GM19455 (cell line): ENCODE results near the gene PLRG1.

ENCODE experiments used
- ATAC-seq: cut with Tn5 transposase; IDR thresholded peaks from one replicate; pipeline ENCODE4 v1.9.1; 2021; ENCODE audit not compliant: unreplicated experiment

PLRG1 gene

DNA sequence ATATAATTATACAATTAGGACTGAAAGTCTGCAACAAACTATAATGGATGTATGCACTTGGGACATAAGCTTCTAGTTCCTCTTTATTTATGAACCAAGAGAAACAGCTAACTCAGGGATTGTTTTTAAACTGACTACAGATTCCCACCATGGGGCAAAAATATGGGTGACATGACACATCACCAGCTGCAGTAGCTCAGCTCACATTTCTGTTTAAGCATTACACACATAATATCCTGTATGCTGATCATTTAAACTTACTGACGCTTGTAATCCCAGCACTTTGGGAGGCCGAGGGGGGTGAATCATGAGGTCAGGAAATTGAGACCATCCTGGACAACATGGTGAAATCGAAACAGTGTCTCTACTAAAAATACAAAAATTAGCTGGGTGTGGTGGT, 24.1 kb upstream of the PLRG1 start:
- ATAC-seq, result no peak

DNA sequence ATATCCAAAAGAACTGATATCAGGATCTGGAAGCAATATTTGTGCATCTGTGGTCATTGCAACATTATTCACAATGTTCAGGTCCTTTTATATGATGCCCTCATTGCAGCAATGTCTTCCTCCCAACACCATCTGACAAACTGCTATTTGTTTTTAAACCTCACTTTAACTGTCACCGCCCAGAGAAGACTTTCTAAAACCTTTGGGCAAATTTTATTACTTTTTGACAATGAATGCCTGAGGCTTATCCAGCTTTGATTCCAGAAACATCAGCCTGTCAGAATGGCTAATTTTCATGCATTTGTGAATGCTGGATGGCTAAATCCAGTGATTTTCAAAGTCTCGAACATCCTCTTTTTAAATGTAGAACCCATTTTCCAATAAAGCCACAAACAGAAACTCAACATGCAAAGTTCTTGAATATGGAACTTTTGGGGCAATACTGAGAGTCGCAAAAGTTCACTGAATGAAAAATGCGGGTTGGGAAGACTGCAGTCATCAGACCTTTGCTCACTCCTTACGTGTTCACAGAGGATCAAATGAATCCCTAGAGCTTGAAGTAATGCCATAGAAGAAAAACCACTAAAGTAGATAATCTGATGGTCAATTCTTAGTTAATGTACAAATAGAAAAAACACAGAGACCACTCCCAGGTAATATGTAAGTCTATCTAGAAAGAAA, 23.1 kb upstream of the PLRG1 start:
- no peak for ATAC-seq

DNA sequence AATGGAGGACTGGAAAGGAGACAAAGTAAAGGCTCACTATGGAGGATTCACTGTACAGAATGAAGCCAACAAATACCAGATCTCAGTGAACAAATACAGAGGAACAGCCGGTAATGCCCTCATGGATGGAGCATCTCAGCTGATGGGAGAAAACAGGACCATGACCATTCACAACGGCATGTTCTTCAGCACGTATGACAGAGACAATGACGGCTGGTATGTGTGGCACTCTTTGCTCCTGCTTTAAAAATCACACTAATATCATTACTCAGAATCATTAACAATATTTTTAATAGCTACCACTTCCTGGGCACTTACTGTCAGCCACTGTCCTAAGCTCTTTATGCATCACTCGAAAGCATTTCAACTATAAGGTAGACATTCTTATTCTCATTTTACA, 19.4 kb upstream of the PLRG1 start:
- ATAC-seq, result no peak

DNA sequence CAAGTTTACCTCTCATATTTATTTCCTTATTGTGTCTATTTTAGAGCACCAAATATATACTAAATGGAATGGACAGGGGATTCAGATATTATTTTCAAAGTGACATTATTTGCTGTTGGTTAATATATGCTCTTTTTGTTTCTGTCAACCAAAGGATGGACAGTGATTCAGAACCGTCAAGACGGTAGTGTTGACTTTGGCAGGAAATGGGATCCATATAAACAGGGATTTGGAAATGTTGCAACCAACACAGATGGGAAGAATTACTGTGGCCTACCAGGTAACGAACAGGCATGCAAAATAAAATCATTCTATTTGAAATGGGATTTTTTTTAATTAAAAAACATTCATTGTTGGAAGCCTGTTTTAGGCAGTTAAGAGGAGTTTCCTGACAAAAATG, 18.8 kb upstream of the PLRG1 start:
- ATAC-seq, result no peak

DNA sequence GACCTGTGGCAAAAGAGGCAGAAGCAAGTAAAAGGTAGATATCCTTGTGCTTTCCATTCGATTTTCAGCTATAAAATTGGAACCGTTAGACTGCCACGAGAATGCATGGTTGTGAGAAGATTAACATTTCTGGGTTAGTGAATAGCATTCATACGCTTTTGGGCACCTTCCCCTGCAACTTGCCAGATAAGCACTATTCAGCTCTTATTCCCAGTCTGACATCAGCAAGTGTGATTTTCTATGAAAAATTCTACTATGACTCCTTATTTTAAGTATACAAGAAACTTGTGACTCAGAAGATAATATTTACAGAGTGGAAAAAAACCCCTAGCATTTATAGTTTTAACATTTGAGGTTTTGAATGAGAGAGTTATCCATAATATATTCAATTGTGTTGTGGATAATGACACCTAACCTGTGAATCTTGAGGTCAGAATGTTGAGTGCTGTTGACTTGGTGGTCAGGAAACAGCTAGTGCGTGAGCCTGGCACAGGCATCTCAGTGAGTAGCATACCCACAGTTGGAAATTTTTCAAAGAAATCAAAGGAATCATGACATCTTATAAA, 16.5 kb upstream of the PLRG1 start:
- ATAC-seq, result no peak

DNA sequence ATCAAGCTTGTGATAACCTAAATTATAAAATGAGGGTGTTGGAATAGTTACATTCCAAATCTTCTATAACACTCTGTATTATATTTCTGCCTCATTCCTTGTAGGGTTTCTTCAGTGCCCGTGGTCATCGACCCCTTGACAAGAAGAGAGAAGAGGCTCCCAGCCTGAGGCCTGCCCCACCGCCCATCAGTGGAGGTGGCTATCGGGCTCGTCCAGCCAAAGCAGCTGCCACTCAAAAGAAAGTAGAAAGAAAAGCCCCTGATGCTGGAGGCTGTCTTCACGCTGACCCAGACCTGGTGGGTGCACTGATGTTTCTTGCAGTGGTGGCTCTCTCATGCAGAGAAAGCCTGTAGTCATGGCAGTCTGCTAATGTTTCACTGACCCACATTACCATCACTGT, 15.5 kb upstream of the PLRG1 start:
- no peak for ATAC-seq

DNA sequence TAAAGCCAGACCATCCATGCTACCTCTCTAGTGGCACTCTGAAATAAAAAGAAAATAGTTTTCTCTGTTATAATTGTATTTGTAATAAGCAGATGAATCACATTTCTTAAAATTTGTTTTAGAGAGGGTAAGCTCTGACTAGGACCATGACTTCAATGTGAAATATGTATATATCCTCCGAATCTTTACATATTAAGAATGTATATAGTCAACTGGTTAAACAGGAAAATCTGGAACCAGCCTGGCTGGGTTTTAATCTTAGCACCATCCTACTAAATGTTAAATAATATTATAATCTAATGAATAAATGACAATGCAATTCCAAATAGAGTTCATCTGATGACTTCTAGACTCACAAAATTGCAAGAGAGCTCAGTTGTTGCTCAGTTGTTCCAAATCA, 14.1 kb upstream of the PLRG1 start:
- ATAC-seq, result no peak

DNA sequence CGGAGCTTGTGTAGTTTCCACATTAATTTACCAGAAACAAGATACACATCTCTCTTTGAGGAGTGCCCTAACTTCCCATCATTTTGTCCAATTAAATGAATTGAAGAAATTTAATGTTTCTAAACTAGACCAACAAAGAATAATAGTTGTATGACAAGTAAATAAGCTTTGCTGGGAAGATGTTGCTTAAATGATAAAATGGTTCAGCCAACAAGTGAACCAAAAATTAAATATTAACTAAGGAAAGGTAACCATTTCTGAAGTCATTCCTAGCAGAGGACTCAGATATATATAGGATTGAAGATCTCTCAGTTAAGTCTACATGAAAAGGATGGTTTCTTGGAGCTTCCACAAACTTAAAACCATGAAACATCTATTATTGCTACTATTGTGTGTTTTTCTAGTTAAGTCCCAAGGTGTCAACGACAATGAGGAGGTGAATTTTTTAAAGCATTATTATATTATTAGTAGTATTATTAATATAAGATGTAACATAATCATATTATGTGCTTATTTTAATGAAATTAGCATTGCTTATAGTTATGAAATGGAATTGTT, 12.6 kb upstream of the PLRG1 start, which contains the start of gene FGB:
FGB (plus strand) TSS at position 315 of the 558 bp plus-strand sequence; CDS start at position 323, 8 bp downstream.
- no peak for ATAC-seq

DNA sequence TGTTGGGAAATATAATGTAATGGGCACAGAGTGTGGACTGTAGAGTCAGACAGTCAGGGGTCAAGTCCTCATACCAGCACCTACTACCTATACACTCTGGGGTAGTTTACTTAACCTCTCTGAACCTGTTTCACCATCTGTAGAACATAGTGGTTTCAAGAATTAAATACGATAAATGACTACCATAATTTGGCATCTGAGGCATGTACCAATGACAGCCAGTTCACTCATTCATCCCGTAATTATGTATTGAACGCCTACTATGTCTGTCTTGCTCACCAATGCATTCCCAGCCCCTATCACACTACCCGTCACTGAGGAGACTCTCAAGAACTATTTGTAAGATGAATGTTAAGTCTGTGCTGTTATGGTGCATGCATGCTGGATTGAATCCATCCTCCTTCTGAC, 10.6 kb upstream of the PLRG1 start:
- no peak for ATAC-seq

DNA sequence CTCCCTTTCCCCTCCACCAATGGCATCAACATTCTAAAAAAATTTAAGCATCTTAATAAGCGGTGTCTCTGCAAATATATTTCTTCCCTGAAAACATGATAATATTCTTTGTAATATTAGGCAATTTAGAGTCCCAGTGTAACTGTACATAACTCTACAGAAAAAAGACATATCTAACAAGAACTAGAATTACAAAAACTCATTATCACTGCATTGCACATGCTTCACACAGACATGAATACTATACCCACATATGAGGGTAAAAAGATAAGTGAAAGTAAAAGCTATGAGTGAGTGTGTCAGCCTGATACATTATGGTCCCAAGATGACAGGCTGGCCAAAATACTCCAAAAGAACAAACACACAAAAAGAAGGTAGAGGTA, 10.2 kb upstream of the PLRG1 start:
- no peak for ATAC-seq

DNA sequence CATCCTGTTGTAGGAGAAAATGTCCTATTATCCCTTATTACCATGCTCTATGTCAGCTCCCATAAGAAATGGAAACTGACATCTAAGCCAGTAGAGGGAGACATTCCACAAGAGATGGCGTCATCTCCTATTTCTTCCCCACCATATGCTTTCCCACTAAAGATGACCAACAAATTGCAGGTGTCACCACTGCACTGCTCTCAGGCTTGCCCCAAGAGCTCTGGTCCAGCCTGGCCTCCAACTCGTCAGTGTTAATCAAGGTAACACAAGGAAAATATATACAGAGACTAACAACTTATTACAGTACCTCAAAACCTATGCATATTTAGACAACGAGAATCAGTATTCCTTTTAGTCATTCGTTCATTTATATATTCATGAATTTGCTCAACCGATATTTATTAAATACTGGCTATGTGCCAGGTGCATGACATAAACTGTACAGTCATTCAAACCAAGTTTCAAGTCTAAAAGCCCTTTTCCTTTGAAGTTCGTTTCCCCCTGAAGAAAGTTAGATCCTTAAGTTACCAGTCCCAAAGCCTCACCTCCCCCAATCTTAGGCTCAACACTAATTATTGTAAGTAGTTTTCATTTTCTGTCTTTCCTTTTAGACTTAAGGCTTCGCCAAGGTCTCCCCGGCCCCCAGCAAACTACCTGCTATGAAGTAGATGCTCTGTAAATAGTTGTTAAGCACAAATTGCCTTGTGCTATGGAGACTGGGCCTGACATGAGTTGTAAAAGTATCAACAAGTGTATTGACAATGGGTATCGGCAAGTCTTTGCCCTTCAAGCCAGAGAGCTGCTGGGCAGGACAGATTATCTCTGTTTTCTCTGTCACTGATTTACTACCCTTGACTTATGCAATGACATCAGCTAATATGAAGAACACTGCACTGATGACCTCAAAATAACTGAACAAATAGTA, 9.6 kb upstream of the PLRG1 start:
- peak; percentile 85 for ATAC-seq

DNA sequence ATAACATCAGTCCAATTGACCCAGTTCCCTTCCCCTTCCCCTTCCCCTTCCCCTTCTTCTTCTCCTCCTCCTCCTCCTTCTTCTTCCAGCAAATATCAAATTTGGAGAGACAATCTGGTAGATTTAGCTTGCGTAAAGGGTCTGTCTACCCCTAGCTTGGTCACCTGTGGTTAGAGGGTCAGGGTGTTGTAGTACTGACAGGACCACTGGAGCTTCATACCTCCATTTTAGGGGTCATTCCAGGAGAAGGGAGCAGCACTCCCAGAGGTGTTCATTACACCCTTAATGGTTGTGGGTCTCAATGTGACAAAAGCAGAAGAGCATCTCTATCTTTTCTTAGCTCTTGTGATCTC, 8.9 kb upstream of the PLRG1 start:
- ATAC-seq, result peak; percentile 13

DNA sequence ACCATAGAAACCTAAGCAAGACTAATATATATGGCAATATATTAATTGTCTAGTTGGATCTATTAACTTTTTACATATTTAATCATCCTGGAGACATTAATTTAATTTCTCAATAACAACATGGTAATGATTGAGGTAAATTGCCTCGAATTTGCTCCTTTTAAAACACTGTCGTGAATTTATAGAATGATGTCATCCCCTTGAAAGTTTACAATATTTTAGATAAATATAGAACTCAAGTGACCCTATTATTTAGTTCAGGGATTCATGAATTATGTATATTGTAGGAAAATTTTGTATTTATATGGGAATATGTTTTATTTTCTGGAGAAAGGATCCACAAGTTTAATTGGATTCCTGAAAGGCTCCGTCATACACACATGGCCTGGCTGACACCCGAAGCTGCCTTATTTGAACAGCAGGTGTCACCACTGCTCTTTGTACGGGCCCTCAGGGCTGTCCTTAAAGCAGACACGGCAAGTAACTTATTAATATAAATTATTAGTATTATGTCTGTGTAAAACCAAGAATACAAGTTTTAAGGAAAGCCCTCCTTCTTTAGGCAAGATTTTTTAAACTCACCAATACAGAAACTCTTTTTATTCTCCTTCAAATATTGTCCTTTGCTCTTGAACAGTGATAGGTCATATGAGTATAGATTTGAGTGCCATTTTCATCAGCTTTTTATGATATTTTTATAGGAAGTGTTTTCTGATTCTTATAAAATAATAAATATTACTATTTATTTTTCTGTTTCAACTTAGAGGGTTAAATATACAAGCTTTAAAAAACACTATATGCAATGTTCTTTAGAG, 1.9 kb upstream of the PLRG1 start:
- ATAC-seq, result peak; percentile 51

DNA sequence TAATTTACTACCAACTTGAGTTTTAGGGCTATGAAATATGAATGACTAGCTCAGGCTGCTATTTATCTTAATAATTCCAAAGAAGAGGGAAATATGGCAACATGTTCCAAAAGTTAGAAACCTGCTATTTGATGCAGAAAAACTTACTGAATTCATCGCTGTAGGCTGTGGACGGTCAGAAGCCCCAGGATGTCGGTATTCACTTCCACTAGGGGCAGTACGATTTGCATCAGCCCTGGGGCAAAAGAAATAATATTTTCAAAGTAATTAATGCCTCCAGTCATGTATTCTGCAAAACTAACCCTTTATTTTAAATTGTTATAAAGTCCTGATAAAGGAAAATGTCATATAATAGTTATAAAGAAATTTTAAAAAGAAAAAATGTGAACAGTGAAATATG, 4.5 kb downstream of the PLRG1 start:
- ATAC-seq, result no peak

DNA sequence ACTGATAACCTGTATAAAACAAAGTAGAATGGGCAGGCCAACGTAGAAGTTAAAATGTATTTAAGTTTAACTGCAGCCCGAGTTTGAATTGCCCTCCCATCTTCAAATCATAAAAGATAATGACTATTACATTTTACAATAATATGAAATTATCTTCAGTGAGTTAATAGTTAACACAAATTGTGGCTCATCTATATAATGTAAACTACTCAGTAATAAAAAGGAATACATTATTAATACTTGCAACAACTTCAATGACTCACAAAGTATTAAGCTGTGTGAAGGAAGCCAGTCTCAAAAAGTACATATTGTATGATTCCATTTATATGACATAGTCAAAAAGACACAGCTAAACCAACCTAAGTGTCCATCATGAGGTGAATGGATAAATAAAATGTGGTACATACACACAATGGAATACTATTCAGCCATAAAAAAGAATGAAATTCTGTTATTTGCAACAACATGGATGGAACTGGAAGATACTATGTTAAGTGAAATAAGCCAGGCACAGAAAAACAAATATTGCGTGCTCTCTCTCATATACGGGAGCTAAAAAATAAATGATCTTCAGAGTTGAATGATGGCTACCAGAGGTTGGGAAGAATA, 7.8 kb downstream of the PLRG1 start:
- ATAC-seq, result no peak

DNA sequence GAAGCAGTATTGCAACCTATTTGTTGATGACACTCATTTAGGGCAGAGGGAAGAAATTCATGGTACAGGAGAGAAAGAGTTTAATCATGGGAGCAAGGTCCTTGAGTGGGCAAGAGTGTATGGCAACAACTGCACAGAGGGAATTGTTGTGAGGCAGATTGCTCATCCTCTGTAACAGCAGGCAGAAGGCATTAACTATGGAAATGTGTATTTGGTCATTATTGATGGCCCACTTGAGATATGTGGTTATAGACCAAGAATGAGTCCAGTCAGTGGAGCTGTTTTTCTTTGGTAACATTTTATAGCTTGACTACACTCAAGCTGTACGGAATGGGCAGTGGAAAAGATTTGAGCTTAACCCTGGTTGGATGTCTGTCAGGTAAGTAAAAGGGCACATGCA, 15.9 kb downstream of the PLRG1 start:
- no peak for ATAC-seq

DNA sequence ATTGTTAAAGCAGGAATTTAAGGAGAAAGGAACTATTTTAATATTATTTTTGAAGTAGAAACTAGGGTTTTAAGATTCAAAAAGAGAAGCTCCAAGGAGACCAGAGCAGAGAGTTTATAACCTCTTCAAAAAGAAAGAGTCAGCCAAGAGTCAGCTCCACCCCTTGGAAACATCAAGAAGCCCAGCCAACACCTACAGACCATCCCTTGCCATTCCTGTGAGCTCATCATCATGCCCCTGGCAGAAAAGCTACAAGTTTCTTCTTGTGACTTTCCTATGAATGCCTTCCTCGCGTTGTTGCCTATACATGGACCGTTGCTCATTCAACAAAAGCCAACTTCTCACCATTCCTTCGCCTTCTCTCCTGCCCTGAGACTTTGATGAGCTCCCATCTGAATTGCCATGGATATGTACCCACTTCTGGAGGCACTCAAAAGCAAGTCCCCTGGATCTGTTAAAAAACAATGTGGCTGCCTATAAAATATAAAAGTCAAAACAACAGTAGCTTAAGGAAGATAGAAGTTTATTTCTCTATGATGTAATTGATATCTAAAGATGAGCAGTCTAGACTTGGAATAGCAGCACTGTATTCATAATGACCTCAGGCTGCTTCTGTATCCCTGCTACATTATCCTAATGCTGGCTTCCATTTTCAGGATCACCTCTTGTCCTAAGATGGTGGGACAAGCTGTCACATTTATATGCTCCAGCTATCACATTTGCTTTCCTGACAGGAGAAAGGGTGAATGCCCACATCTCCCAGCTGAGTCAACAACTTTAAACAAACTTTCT, 20.3 kb downstream of the PLRG1 start:
- ATAC-seq, result no peak

DNA sequence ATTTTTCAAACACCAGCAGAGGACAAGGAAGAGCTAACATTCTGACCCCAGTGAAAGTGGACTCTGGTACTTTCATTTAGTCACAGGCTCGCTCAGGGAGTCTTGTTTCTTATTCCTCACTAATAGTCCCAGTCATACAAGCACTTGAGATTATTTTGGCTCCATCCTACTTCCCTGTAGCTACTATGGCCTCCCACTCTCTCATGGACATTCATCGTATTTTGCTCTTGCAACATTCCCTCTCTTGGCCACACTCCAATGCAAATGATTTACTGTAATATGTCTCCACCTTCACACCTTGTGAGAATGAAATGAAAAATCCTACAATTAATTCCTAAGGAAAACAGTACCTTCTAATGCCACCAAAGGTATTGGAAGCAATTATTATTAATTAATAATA, 21.3 kb downstream of the PLRG1 start:
- no peak for ATAC-seq

DNA sequence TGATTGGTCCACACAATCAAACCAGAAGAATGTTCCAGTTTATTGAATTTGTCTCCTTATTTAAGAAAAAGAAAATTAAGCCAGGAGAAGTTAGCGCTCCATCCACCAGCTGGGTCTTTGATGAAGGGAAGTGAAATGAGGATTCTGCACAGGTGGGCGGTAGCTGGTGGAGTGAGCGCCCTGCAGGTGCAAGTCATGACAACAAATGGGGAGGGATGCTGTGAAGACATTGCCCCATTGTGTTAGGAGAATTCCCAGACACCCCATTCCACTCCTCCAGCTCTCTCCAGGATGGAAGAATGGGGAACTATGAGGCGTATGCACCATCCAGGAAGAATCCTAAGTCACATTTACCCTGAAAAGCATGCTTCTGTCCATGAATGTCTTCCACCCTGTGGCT, 22.9 kb downstream of the PLRG1 start:
- ATAC-seq, result no peak

DNA sequence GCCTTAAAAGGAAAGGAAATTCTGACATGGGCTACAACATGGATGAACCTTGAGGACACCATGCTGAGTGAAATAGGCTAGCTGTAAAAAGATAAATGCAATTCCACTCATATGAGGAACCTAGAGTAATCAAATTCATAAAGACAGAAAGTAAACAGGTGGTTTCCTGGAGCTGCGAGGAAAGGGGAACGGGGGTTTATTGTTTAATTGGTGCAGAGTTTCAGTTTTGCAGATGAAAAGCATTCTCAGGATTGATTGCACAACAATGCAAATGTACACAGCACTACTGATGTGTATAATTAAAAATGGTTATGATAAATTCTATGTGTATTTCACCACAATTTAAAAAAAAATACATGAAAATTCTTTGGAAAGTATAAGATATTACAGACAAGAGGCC, 24.0 kb downstream of the PLRG1 start:
- no peak for ATAC-seq
